HepG2 (cell line): ENCODE measurements around the gene HSPB7. TPM values are rescaled to one million over a fixed set of nuclear protein-coding genes. Genes with fewer than 3 reads are reported as not detected.

Experiments used
- EP300 ChIP-seq, 3 experiments: sonication (generic) in 1 of 3; formaldehyde crosslinking in 1 of 3; IDR thresholded peaks; 2 replicates each; pipeline versions ENCODE4 v1.5.1 to v1.6.1; 2011 to 2020; ENCODE audit warnings: low read depth in 2 of 3, low read length in 2 of 3, borderline replicate concordance in 1 of 3, improper control_type of control experiment in 1 of 3, mild to moderate bottlenecking in 1 of 3, missing genetic modification reagents in 1 of 3, moderate library complexity in 1 of 3
- FLYWCH1 ChIP-seq: sonication (generic); formaldehyde crosslinking; IDR thresholded peaks from 2 replicates; pipeline ENCODE4 v1.8.1; 2023; ENCODE audit warnings: mild to moderate bottlenecking, missing genetic modification reagents
- NCOR1 ChIP-seq: fragments of 200-600 bp; sonication (generic); IDR thresholded peaks from 2 replicates; pipeline ENCODE4 v1.7.0; 2017; ENCODE audit warnings: antibody characterized with exemption, low read length, borderline replicate concordance
- POLR2AphosphoS2 ChIP-seq: IDR thresholded peaks from 2 replicates; pipeline ENCODE4 v1.6.1; 2011; ENCODE audit warnings: low read depth, low read length, improper control_type of control experiment
- RBAK ChIP-seq: sonication (generic); formaldehyde crosslinking; IDR thresholded peaks from 2 replicates; pipeline ENCODE4 v1.5.1; 2020; ENCODE audit warnings: mild to moderate bottlenecking, missing genetic modification reagents
- RNF219 ChIP-seq: sonication (generic); formaldehyde crosslinking; IDR thresholded peaks from 2 replicates; pipeline ENCODE4 v1.5.0; 2020; ENCODE audit warnings: mild to moderate bottlenecking, missing genetic modification reagents
- ZBTB42 ChIP-seq: sonication (generic); formaldehyde crosslinking; IDR thresholded peaks from 2 replicates; pipeline ENCODE4 v1.5.0; 2020; ENCODE audit warnings: mild to moderate bottlenecking, missing genetic modification reagents
- ZNF124 ChIP-seq: sonication (generic); formaldehyde crosslinking; IDR thresholded peaks from 2 replicates; pipeline ENCODE4 v1.4.0; 2020; ENCODE audit warnings: missing genetic modification reagents
- ZNF207 ChIP-seq: fragments of 450-650 bp; IDR thresholded peaks from 2 replicates; pipeline ENCODE4 v1.6.1; 2016; ENCODE audit warnings: antibody characterized with exemption, borderline replicate concordance
- ZNF331 ChIP-seq: sonication (generic); formaldehyde crosslinking; IDR thresholded peaks from 2 replicates; pipeline ENCODE4 v1.4.0; 2020; ENCODE audit warnings: missing genetic modification reagents
- polyA plus RNA-seq, 8 experiments: library from polyadenylated mRNA; depleted of rRNA in 3 of 8; stranded (reverse) in 7 of 8; unstranded in 1 of 8; fragments of >200 nt; fragmentation: Illumina TruSeq in 4 of 8; extraction: Trizol in 4 of 8; gene quantifications; 2 replicates each; pipeline versions ENCODE4 v1.2.1 to v1.2.3, GENCODE V29; 2011 to 2016; ENCODE audit warnings: low read depth in 4 of 8, missing spikeins in 1 of 8, mixed read lengths in 1 of 8; ENCODE audit not compliant: insufficient read depth in 1 of 8
- total RNA-seq, 5 experiments: library from RNA; depleted of rRNA; stranded (reverse); fragments of >200 nt; fragmentation: Illumina TruSeq; extraction: Trizol; gene quantifications; 2 replicates each; pipeline ENCODE4 v1.2.3, GENCODE V29; 2016; ENCODE audit warnings: low read depth in 1 of 5
- TF ChIP-seq, protein P1 (sequence below): sonication (generic); formaldehyde crosslinking; IDR thresholded peaks from 2 replicates; pipeline ENCODE4 v1.4.0; 2020; ENCODE audit warnings: missing genetic modification reagents, borderline replicate concordance
- TF ChIP-seq, protein P2 (sequence below): sonication (generic); formaldehyde crosslinking; IDR thresholded peaks from 2 replicates; pipeline ENCODE4 v1.5.1; 2020; ENCODE audit warnings: mild to moderate bottlenecking, moderate library complexity, missing genetic modification reagents
- TF ChIP-seq, protein P3 (sequence below): sonication (generic); formaldehyde crosslinking; IDR thresholded peaks from 2 replicates; pipeline ENCODE4 v1.9.0; 2021; ENCODE audit warnings: missing genetic modification reagents, borderline replicate concordance
- TF ChIP-seq, protein P4 (sequence below): sonication (generic); formaldehyde crosslinking; IDR thresholded peaks from 2 replicates; pipeline ENCODE4 v1.5.1; 2020; ENCODE audit warnings: mild to moderate bottlenecking, missing genetic modification reagents, borderline replicate concordance

The HSPB7 gene
- total and polyA plus RNA-seq, 2 of the 13 experiments (the other 11 are each of a cell fraction or from before 2014, with no cell fraction given), result 0.20 TPM; not detected in 1

DNA sequence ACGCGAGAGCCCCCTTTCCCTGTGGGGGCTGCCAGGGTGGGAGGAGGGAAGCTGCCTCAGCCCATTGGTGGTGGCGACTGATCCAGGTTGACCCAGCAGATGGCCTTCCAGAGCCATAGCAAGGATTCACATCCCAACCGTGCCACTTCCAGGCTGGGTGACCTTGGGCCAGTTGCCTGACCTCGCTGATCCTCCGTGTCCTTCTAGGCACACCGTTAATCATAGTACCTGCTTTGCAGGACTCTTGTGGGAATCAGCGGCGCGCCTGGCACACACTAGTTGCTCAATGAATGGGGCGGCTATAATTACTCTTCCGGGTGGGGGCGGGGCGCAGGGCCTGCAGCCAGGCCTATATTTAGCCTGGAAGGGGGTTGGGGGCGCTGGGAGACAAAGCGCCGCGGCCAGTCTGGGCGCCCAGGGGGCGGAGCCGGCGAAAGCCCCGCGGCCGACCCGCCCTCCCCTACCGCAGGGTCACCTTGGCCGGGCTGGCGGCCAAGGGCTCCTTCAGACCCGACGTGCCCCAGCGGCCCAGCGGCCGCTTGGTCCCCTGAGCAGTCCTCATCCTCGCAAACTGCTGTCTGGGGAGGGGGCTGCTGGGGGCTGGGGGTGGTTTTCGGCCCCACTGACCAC, 5.1 kb downstream of the HSPB7 start (continued):
- TF ChIP-seq, protein P1, sequence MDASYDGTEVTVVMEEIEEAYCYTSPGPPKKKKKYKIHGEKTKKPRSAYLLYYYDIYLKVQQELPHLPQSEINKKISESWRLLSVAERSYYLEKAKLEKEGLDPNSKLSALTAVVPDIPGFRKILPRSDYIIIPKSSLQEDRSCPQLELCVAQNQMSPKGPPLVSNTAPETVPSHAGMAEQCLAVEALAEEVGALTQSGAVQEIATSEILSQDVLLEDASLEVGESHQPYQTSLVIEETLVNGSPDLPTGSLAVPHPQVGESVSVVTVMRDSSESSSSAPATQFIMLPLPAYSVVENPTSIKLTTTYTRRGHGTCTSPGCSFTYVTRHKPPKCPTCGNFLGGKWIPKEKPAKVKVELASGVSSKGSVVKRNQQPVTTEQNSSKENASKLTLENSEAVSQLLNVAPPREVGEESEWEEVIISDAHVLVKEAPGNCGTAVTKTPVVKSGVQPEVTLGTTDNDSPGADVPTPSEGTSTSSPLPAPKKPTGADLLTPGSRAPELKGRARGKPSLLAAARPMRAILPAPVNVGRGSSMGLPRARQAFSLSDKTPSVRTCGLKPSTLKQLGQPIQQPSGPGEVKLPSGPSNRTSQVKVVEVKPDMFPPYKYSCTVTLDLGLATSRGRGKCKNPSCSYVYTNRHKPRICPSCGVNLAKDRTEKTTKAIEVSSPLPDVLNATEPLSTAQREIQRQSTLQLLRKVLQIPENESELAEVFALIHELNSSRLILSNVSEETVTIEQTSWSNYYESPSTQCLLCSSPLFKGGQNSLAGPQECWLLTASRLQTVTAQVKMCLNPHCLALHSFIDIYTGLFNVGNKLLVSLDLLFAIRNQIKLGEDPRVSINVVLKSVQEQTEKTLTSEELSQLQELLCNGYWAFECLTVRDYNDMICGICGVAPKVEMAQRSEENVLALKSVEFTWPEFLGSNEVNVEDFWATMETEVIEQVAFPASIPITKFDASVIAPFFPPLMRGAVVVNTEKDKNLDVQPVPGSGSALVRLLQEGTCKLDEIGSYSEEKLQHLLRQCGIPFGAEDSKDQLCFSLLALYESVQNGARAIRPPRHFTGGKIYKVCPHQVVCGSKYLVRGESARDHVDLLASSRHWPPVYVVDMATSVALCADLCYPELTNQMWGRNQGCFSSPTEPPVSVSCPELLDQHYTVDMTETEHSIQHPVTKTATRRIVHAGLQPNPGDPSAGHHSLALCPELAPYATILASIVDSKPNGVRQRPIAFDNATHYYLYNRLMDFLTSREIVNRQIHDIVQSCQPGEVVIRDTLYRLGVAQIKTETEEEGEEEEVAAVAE (CRISPR knock-in tag), result no peak
- TF ChIP-seq ZNF124 (CRISPR knock-in tag) (no peak), EP300 (IDR thresholded peaks at IDR 0.05; ENCODE audit: low read depth in 2 of 2, low read length in 2 of 2) (peak in 1 of 2 experiments; percentile 23; a peak in 1 of 4 replicates), EP300 (CRISPR knock-in tag; IDR thresholded peaks at IDR 0.05; ENCODE audit: borderline replicate concordance) (no peak), ZNF331 (CRISPR knock-in tag) (no peak), ZNF207 (no peak), ZBTB42 (CRISPR knock-in tag) (no peak), RNF219 (CRISPR knock-in tag) (no peak), NCOR1 (peak; percentile 45; the same call in 1 of the 2 replicates), FLYWCH1 (CRISPR knock-in tag) (no peak), POLR2AphosphoS2 (no peak), RBAK (CRISPR knock-in tag) (no peak)
- TF ChIP-seq, protein P2, sequence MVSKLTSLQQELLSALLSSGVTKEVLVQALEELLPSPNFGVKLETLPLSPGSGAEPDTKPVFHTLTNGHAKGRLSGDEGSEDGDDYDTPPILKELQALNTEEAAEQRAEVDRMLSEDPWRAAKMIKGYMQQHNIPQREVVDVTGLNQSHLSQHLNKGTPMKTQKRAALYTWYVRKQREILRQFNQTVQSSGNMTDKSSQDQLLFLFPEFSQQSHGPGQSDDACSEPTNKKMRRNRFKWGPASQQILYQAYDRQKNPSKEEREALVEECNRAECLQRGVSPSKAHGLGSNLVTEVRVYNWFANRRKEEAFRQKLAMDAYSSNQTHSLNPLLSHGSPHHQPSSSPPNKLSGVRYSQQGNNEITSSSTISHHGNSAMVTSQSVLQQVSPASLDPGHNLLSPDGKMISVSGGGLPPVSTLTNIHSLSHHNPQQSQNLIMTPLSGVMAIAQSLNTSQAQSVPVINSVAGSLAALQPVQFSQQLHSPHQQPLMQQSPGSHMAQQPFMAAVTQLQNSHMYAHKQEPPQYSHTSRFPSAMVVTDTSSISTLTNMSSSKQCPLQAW (CRISPR knock-in tag), result no peak
- TF ChIP-seq, protein P3, sequence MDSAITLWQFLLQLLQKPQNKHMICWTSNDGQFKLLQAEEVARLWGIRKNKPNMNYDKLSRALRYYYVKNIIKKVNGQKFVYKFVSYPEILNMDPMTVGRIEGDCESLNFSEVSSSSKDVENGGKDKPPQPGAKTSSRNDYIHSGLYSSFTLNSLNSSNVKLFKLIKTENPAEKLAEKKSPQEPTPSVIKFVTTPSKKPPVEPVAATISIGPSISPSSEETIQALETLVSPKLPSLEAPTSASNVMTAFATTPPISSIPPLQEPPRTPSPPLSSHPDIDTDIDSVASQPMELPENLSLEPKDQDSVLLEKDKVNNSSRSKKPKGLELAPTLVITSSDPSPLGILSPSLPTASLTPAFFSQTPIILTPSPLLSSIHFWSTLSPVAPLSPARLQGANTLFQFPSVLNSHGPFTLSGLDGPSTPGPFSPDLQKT, result no peak
- TF ChIP-seq, protein P4, sequence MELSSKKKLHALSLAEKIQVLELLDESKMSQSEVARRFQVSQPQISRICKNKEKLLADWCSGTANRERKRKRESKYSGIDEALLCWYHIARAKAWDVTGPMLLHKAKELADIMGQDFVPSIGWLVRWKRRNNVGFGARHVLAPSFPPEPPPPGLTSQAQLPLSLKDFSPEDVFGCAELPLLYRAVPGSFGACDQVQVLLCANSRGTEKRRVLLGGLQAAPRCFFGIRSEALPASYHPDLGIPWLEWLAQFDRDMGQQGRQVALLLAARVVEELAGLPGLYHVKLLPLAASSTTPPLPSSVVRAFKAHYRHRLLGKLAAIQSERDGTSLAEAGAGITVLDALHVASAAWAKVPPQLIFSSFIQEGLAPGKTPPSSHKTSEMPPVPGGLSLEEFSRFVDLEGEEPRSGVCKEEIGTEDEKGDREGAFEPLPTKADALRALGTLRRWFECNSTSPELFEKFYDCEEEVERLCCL (CRISPR knock-in tag), result no peak
